DMS53 treated with DMSO at 0.1 percent for 48 hours (cell line): ENCODE results near the gene TTPAL.
"Not testable (repeated sequence)": the region's sequence is repeated elsewhere in the genome, so short reads cannot be mapped to it uniquely, and the experiment has no call there.

Source experiments
- DNase-seq: peaks from one replicate; lab custom pipeline; 2025; ENCODE audit not compliant: unreplicated experiment; lab: John Stamatoyannopoulos, UW

The TTPAL gene

GRCh38 chr20:44467289-44467883 lies 8.3 kb upstream of the TTPAL start:
- no peak for DNase-seq

- DNase-seq = no peak
Observed at GRCh38 chr20:44468044-44468782, 7.5 kb upstream of the TTPAL start.

GRCh38 chr20:44470327-44470726 lies 5.3 kb upstream of the TTPAL start:
- no peak for DNase-seq

DNA sequence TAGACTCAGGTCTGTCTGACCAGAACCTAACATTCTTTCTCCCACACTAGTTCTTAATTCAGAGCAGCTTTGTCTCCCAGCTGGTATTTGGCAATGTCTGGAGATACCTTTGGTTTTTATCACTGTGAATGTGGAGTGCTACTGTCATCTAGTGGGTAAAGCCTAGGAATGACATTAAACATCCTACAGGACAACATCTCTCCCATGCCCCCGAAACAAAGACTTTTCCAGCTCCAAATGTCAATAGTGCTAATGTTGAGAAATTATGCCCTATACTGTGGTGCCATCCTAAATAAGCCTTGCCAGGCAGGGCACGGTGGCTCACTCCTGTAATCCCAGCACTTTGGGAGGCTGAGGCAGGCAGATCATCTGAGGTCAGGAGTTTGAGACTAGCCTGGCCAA lies 4.2 kb upstream of the TTPAL start:
- DNase-seq = peak; percentile 12

DNA sequence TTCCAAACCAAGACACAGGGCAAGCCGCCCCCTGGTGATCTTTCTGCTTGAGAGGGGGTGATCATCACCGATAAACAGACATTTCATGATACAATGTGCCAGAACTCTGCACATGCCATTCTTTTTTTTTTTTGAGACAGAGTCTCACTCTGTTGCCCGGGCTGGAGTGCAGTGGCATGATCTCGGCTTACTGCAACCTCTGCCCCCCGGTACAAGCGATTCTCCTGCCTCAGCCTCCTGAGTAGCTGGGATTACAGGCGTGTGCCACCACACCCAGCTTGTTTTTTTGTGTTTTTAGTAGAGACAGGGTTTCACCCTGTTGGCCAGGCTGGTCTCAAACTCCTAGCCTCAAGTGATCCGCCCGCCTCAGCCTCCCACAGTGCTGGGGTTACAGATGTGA lies 3.4 kb upstream of the TTPAL start:
- not testable (repeated sequence) for DNase-seq

- peak; percentile 43 for DNase-seq
Observed at GRCh38 chr20:44475372-44475693, 341 bp upstream of the TTPAL start.

DNA sequence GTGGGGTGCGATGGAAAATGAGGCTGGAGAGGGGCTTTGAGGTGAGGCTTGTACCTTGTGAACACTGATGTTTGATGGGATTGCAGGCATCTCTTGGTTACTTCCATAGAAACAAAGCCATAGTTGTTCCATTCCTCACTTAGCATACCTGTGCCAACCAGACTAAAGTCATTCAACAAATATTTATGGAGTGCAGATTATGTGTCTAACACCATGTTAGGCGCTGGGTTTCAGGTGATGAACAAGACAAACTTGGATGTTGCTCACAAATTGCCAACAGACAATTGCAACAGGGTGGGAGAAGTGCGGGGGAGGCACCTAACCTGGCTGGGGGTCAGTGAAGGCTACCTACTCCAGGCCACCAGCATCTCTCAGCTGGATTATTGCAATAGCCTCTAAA lies 1.5 kb downstream of the TTPAL start:
- DNase-seq = no peak

DNA sequence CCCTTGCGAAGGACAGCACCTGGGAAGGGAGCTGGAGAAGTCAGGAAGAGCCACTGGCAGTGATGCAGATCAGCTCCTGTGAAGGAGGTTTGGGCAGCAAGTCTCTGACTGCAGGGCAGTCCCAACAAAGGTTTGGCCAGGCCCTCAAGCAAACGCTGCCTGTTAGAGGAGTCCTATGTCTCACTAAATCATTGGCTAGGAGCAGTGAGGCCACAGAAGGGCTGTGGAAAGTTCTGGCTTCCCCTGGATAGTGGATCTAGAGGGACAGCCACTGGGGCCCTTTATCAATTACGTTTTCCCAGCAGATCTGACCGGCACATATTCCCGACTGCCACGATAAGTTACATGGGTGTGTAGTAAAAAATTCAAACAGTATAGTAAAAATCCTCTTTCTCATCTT lies 2.5 kb downstream of the TTPAL start:
- DNase-seq = no peak

GRCh38 chr20:44479643-44480042 lies 4.0 kb downstream of the TTPAL start:
- no peak for DNase-seq

DNA sequence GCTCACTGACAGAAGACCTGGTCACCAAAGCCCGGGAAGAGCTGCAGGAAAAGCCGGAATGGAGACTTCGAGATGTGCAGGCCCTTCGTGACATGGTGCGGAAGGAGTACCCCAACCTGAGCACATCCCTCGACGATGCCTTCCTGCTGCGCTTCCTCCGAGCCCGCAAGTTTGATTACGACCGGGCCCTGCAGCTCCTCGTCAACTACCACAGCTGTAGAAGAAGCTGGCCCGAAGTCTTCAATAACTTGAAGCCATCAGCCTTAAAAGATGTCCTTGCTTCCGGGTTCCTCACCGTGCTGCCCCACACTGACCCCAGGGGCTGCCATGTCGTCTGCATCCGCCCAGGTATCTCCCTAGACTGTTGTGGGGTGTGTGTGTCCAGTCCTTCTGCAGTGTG lies 4.4 kb downstream of the TTPAL start:
- DNase-seq = no peak

GRCh38 chr20:44481719-44482416 lies 6.2 kb downstream of the TTPAL start:
- no peak for DNase-seq

DNA sequence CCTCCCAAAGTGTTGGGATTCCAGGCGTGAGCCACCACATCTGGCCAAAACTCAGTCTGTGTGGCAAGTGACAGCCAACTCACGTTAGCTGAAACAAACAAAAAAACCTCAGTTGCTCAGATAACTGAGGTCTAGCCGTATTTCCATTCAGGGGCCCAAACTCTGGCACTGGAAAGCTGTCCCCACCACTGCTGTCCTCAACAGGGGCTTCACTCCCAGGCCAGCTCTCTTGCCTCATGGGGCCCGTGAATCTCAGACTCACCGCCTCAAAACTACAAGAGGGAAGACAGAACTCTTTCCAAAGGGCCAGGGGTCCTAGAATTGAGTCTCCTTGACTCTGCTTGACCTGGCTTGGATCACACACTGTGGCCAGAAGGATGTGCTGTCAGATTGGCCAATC lies 7.4 kb downstream of the TTPAL start:
- no peak for DNase-seq

DNA sequence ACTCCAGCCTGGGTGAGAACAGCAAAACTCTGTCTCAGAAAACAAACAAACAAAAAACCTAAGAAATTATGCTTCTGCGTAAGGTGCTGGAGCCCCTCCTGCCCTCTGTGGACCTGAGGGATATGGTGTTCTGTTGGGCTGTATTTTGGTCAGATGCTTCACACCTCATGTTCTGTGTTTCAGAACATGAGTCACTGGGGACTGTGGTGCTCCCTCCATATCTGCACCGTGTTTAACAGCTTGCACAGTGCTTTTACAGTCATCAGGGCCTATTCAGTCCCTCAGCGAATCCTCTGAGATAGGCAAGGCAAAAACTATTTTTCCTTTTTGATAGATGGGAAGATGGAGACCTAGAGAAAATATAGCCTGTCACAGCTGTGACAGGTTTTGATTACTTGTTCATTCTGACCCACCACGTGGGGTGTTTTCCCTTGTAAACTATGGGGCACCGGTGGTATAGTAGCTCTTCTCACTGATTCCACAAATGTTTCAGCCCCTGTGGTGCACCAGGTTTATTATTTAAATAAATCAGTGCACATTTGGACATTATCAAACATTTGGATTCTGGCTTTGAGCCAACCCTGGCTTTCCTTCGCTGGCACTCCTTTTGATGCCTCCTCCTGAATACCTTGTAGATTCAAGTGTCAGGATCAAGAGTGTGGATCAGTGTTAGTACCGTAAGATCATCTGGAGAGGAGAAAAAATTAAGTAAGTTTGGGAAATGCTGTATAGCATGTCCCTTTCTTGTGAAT lies 9.6 kb downstream of the TTPAL start:
- no peak for DNase-seq

- no peak for DNase-seq
Observed at GRCh38 chr20:44485830-44486198, 10.1 kb downstream of the TTPAL start.

- DNase-seq = no peak
Observed at GRCh38 chr20:44488551-44488950, 12.9 kb downstream of the TTPAL start.

DNA sequence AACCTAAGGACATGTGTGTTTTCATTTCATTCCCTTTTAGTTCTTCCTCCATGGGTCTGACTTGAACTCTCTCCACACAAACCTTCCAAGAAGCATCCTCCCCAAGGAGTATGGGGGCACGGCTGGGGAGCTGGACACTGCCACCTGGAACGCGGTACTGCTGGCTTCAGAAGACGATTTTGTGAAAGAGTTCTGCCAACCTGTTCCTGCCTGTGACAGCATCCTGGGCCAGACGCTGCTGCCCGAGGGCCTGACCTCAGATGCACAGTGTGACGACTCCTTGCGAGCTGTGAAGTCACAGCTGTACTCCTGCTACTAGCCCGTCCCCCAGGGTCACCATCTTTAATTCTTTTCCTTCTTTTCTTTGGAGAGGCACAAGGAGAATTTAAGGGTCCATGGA lies 13.5 kb downstream of the TTPAL start:
- DNase-seq = no peak

DNA sequence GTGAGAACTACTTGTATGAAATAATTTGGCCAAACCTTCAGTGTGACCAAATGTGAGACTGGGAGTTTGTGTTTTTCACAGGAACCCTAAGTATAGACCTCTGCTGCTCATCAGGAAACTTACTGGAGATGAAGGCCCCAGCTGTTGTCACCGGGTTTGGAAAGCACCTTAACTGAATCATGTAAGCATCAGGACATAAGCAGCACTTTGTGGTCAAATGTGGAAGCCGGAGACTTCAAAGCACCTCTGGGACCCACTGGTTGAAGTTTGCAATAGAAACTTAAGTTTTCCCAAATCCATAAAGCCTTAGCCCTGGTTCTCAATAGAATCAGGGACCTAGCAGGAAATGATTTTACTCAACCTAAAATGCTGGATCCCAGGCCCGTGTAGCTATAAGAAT lies 14.3 kb downstream of the TTPAL start:
- no peak for DNase-seq

GRCh38 chr20:44491635-44492395 lies 16.1 kb downstream of the TTPAL start:
- DNase-seq = no peak

DNA sequence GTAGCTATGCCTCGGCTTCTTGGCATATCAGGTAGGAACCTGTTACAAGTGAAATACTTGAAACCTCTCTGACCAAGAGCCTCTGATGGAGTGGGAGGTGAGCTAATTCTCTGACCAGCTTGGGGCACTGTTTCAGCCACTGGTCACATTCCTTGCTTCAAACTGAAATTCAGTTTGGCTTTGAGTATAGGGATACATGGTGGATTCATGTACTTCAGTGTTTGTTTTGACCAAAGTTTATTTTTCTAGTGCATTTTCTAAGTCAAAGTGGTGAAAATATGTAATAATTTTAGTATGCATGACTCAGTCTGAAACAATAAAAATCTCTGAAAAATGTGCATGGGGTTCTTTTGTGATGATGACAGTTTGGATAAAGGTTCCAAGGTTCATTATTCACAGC lies 18.6 kb downstream of the TTPAL start:
- no peak for DNase-seq

DNA sequence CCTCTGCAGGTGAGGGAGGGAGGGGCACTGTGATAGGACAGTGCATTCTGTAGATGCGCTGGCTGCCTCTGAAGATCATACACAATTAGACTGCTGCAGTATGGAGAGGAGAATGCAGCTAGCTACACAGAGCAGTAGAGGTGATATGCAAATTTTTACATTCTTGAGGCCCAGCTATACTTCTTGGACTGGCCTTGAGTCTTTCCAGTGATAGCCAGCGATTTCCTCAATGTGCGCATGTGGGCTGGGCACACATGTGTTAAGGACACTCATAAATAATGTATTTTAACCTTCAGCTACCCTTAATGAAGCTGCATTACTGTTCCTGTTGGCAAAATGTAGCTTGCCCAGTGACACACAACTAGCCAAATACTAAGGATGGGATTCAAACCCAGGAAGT lies 19.0 kb downstream of the TTPAL start:
- no peak for DNase-seq

- no peak for DNase-seq
Observed at GRCh38 chr20:44495257-44495656, 19.6 kb downstream of the TTPAL start.
